Upper lobe of right lung (tissue), 1 donor: ENCODE data around the gene RASSF7. TPM values are rescaled to one million over a fixed set of nuclear protein-coding genes. Genes with fewer than 3 reads are reported as not detected.

Source experiments
- ATAC-seq: fragments of 200-7000 bp; cut with Tn5 transposase; one replicate; pipeline ENCODE4 v1.9.1; 2020; ENCODE audit warnings: mild to moderate bottlenecking, moderate library complexity
- DNase-seq: peaks from one replicate; pipeline ENCODE4 v3.0.0-alpha.2; 2020
- H3K27ac ChIP-seq: fragments of 200-600 bp; one replicate; pipeline ENCODE4 v1.8.0; 2022
- H3K27me3 ChIP-seq: fragments of 200-600 bp; one replicate; pipeline ENCODE4 v1.8.0; 2022; ENCODE audit warnings: mild to moderate bottlenecking
- H3K36me3 ChIP-seq: fragments of 200-600 bp; one replicate; pipeline ENCODE4 v1.8.0; 2022
- H3K4me1 ChIP-seq: fragments of 200-600 bp; one replicate; pipeline ENCODE4 v1.8.0; 2022
- H3K4me3 ChIP-seq: fragments of 200-600 bp; one replicate; pipeline ENCODE4 v1.8.0; 2022; ENCODE audit warnings: mild to moderate bottlenecking
- H3K9me3 ChIP-seq: fragments of 200-600 bp; one replicate; pipeline ENCODE4 v1.8.0; 2022
- intact Hi-C: fragments of 100-400 bp; cut with DNase I; formaldehyde crosslinking; loops from one replicate; pipeline ENCODE4 v1.11.0; 2022
- total RNA-seq: library from RNA; stranded (reverse); fragmentation: NEBNext Ultra II Directional; extraction: Animal tissue kit (Norgen Biotek cat#: 25700); gene quantifications from one replicate; pipeline ENCODE4 v1.2.1, GENCODE V29; 2021
- TF ChIP-seq, protein P1 (sequence below): fragments of 200-600 bp; IDR thresholded peaks from one replicate; pipeline ENCODE4 v1.8.0; 2022; ENCODE audit warnings: antibody characterized with exemption
- donor health status: DM: no; HTN: yes; CAD: no; lungs with severe emphysema.

RASSF7 gene
- total RNA-seq, 1 donor from 2014 or later: 76.7 TPM

DNA sequence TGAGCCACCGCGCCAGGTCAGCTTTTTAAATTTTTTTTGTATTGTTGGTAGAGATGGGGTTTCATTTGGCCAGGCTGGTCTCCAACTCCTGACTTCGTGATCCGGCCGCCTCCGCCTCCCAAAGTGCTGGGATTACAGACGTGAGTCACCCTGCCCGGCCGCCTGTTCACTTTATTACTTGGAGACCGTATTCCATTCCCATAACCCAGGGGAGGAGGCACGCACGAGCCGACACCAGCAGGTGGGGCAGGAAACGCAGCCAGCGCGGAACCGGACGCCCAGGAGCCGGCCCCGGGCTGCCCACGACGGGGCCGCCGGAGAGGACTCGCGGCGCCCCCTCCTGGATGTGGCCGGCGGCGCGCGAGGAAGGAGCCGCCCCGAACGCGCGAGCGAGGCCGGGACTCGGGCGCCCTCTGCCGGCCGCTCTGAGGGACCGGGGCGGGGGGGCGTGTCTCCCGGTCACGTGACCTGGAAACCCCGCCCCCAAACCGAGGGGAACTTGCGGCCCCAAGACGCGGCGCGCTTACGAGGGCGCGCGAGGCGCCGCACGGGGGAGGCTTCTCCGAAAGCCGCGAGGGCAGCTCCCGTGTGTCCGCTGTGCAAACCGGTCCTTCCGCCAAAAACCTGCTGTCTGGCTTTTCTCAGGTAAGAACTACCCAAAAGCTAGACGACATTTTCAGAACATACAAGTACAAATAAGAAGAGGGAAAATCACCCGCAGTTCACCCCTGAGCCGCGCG is 42.1 kb upstream of the RASSF7 start:
- TF ChIP-seq, protein P1, sequence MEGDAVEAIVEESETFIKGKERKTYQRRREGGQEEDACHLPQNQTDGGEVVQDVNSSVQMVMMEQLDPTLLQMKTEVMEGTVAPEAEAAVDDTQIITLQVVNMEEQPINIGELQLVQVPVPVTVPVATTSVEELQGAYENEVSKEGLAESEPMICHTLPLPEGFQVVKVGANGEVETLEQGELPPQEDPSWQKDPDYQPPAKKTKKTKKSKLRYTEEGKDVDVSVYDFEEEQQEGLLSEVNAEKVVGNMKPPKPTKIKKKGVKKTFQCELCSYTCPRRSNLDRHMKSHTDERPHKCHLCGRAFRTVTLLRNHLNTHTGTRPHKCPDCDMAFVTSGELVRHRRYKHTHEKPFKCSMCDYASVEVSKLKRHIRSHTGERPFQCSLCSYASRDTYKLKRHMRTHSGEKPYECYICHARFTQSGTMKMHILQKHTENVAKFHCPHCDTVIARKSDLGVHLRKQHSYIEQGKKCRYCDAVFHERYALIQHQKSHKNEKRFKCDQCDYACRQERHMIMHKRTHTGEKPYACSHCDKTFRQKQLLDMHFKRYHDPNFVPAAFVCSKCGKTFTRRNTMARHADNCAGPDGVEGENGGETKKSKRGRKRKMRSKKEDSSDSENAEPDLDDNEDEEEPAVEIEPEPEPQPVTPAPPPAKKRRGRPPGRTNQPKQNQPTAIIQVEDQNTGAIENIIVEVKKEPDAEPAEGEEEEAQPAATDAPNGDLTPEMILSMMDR: peak; percentile 100
- H3K36me3 ChIP-seq: no peaks in the 10 kb centered on the region
- intact Hi-C loops: no loop called here
- H3K4me3 ChIP-seq: peak overlapping the region; percentile 39
- DNase-seq: peak; percentile 96
- ATAC-seq: peak; percentile 99
- H3K4me1 ChIP-seq: no peaks in the 10 kb centered on the region
- peak overlapping the region; percentile 82 for H3K27ac ChIP-seq
- H3K27me3 ChIP-seq: no peaks in the 10 kb centered on the region
- H3K9me3 ChIP-seq: no peaks in the 10 kb centered on the region

DNA sequence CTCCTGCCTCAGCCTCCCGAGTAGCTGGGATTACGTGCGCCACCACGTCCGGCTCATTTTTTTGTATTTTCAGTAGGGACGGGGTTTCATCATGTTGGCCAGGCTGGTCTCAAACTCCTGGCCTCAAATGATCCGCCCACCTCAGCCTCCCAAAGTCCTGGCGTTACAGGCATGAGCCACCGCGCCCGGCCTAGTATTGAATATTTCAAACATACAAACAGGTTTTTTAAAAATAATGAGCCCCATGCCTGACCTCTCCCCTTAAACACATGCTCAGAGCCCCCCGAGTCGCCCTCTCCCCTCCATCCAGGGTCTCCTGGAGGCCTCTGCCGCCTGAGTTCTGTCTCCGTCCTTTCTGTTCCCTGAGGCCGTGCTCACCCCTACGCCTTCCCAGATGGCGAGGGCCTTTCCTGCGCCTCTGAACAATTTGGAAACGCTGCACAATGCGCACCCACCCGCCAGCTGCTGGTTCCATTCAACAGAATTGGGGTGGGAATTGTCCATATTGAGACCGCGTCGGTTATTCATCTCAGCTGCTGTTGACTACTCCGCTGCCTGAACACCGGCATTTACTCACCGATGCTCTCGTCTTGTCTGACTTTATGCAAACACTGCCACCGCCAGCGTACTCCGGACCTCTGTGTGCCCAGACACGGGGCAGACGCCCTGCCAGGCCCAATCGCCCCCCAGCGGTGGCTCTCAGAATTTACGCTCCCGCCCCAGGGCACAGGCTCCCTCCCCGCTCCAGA is 40.2 kb upstream of the RASSF7 start:
- TF ChIP-seq, protein P1: peak; percentile 23
- Histone ChIP-seq H3K9me3 (no peaks in the 10 kb centered on the region), H3K4me3 (no peak overlapping the region), H3K36me3 (no peaks in the 10 kb centered on the region), H3K27ac (no peak overlapping the region), H3K27me3 (no peaks in the 10 kb centered on the region), H3K4me1 (no peaks in the 10 kb centered on the region)
- intact Hi-C loops: no loop called here
- DNase-seq: peak; percentile 67
- ATAC-seq: no peak

DNA sequence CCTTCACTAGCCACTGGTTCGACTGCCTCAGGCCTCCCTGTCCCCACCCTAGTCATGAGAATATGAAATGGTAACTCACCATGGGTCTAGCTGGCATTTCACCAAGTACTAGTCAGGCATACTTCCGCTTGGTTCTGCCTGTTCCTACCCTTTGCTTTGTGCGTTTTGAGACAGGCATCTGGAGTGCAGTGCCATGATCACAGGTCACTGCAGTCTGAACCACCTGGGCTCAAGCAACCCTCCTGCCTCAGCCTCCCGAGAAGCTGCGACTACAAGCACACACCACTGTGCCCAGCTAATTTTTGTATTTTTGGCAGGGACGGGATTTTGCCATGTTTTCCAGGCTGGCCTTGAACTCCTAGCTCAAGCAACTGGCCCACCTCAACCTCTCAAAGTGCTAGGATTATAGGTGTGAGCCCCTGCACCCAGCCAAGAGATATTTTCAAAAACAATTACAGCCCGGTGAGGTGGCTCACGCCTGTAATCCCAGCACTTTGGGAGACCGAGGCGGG is 39.5 kb upstream of the RASSF7 start:
- TF ChIP-seq, protein P1: no peak
- Histone ChIP-seq H3K9me3 (no peaks in the 10 kb centered on the region), H3K27me3 (no peaks in the 10 kb centered on the region), H3K36me3 (no peaks in the 10 kb centered on the region), H3K4me3 (no peak overlapping the region), H3K4me1 (no peaks in the 10 kb centered on the region), H3K27ac (no peak overlapping the region)
- DNase-seq (no peak), ATAC-seq (no peak)
- intact Hi-C loops: no loop called here

DNA sequence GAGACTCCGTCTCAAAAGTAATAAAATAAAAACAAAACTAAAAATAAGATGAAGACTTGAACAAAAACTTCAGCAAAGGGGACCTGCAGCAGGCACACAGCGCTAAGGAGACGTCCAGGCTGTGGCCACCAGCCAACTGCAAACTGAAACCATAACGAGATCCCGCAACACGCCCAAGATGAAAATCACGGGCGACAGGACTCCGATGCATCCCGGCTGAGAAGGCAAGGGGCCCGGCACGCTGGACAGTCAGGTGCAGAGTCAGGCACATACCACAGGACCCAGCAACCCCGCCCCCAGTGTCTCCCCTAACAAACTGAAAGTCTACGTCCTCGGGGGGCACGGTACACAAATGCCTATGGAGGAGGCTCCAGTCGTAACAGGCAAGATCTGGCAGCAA is 34.6 kb upstream of the RASSF7 start:
- no peaks in the 10 kb centered on the region for H3K9me3 ChIP-seq
- TF ChIP-seq, protein P1: no peak
- no peaks in the 10 kb centered on the region for H3K4me1 ChIP-seq
- no peaks in the 10 kb centered on the region for H3K27me3 ChIP-seq
- no peak overlapping the region for H3K27ac ChIP-seq
- no peak overlapping the region for H3K4me3 ChIP-seq
- ATAC-seq (no peak), DNase-seq (no peak)
- H3K36me3 ChIP-seq: peaks cover 1% of the 10 kb centered on the region
- intact Hi-C loops: no loop called here

DNA sequence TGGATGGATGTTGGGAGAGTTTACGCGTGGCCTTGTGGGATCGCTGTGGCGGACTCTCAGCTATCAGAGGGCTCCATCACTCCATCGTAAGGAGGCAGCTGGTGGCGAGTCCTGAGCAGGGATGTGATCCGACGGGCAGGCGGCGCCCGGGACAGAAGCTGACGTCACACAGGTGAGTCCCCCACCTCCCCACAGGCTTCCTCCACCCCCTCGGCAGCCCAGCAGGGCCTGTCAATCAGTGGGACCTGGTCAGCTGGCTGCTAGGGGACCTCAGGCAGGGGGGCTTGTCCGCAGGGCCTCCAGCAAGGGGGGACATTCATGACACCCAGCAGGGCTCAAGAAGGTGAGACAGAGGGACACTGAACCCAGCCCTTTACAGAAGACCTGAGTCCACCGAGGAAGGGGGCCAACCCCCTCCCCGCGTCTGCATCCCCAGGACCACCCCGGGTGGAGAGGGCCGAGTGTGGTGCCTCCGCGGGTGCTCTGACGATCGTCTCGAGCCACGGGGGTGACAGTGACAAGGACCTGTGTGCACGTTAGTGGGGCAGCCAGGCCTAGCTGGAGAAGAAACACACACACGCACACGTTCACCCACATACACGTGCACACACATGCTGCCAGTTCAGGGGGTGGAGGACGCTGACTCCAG is 32.5 kb upstream of the RASSF7 start:
- TF ChIP-seq, protein P1: no peak
- Histone ChIP-seq H3K27me3 (no peaks in the 10 kb centered on the region), H3K4me1 (no peaks in the 10 kb centered on the region), H3K9me3 (no peaks in the 10 kb centered on the region), H3K36me3 (peaks cover 22% of the 10 kb centered on the region), H3K4me3 (no peak overlapping the region), H3K27ac (no peak overlapping the region)
- intact Hi-C loops: no loop called here
- no peak for ATAC-seq
- DNase-seq: peak; percentile 56
